K562 (cell line): ENCODE data around the gene HAS3.
"Not testable (repeated sequence)": the region's sequence is repeated elsewhere in the genome, so short reads cannot be mapped to it uniquely, and the experiment has no call there.

Experiments
- MAZ ChIP-seq, 2 experiments: fragments of 450-650 bp in 1 of 2; sonication (generic) in 1 of 2; formaldehyde crosslinking; IDR thresholded peaks in 1 of 2; conservative IDR thresholded peaks in 1 of 2; 2 replicates each; pipeline versions ENCODE4 v1.4.0 to v1.5.0; 2020; ENCODE audit warnings: mild to moderate bottlenecking in 1 of 2, missing genetic modification reagents in 1 of 2
- POLR2A ChIP-seq: fragments of 450-650 bp; conservative IDR thresholded peaks from 2 replicates; pipeline ENCODE4 v1.6.1; 2016
- ZNF212 ChIP-seq: fragments of 450-650 bp; formaldehyde crosslinking; IDR thresholded peaks from 2 replicates; pipeline ENCODE4 v1.4.0; 2020; ENCODE audit warnings: mild to moderate bottlenecking

DNA sequence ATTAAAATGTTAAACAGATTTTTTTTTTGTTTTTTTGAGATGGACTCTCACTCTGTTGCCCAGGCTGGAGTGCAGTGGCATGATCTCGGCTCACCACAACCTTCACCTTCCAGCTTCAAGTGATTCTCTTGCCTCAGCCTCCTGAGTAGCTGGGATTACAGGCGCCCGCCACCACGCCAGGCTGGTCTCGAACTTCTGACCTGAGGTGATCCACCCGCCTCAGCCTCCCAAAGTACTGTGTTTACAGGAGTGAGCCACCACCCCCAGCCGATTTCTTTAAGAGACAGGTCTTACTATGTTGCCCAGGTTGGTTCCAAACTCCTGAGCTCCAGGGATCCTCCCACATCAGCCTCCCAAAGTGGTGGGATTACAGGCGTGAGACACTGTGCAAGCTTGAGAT, 19.0 kb downstream of the HAS3 start:
- not testable (repeated sequence) for TF ChIP-seq POLR2A; MAZ (CRISPR knock-in tag; conservative IDR thresholded peaks at IDR 0.05 in 1 of 2, IDR thresholded peaks at IDR 0.05 in 1 of 2); ZNF212 (CRISPR knock-in tag)
